Measurements from ENCODE around the gene DDX5.

DNA sequence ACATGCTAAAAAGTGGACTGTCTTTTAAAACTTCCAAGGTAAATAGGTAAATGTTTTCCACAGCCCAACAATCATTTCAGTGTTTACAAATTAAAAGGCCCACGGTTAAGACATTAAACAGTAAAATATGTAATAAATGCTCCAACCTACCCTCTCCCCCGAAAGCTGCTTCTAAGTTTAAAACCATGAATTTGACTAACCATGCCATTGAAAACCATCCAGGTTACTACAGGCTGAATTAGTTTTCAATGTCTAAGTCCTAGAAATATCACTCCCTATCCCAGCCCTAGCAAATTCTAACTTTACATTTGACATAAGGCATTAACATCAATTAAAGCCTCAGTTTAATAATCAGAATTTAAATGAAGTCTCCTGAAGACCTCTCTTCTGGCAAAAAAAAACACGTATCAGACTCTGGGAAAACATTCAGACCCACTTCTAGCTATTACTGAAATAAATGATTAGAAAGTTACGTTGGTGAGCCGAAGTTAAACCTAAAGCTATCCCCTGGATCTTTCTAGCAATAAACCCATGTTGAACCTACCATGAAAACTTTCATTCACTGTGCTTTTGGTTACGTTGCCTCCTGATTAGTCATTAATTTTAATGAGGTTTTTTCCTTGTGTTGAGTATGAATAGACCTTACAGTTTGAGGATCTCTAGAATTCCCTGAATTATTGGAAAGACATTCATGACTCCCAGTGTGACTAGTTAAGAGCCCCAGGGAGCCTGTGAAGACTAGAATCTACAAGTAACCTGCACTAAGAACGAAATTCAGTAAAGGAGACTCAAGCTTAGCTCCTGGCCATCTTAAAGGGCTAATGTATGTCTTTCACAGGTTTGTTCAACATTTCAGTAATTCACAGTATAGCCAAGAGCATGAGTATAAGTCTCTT lies 7.5 kb downstream of the DDX5 start:
- TF ChIP-seq EZH2 (IDR thresholded peaks at IDR 0.05; ENCODE audit: insufficient read depth, poor library complexity, severe bottlenecking) (no peak), EZH2phosphoT487 (IDR thresholded peaks at IDR 0.05; ENCODE audit: insufficient read depth, low read depth) (no peak)

Measured in GM23248 (cell line).